KOPT-K1 (cell line): ENCODE data around the gene SRSF9.

Source experiments
- H3K27ac ChIP-seq: fragments of 200-600 bp; sonication (generic); 2 replicates; pipeline ENCODE4 v1.5.1; 2016; ENCODE audit warnings: antibody characterized with exemption, mild to moderate bottlenecking, low read depth, low read length; ENCODE audit not compliant: poor library complexity, severe bottlenecking
- H3K36me3 ChIP-seq: fragments of 200-600 bp; sonication (generic); 2 replicates; pipeline ENCODE4 v1.5.1; 2017; ENCODE audit warnings: antibody characterized with exemption, mild to moderate bottlenecking, low read length, moderate library complexity; ENCODE audit not compliant: insufficient read depth
- H3K9me3 ChIP-seq: fragments of 200-600 bp; sonication (generic); 2 replicates; pipeline ENCODE4 v1.5.1; 2017; ENCODE audit warnings: antibody characterized with exemption, low read length, mild to moderate bottlenecking; ENCODE audit not compliant: insufficient read depth, poor library complexity, severe bottlenecking

SRSF9 gene

DNA sequence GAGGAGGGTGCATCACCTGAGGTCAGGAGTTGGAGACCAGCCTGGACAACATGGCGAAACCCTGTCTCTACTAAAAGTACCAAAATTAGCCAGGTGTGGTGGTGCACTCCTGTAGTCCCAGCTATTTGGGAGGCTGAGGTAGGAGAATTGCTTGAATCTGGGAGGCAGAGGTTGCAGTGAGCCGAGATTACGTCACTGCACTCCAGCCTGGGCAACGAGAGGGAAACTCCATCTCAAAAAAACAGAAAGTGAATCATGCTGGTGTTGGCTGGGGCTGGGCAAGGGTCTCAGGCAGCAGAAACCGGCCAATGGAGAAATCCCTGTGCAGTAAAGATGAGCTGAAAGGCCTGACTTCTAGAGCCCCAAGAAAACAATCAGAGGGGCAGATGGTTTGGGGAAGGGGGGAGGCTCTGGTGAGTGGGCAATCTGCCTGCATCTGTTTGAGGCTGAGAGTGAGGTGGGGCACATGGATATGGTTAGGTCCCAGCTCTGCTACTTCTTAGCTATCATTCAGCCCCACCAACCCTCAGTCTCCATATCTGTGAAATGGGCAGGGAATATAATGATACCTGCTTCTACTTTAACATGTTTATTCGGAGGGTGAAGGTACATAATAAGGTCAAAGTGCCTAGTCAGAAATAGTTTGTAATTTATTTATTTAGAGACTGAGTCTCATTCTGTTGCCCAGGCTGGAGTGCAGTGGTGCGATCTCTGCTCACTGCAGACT lies 52.9 kb downstream of the SRSF9 start:
- H3K27ac ChIP-seq: no peak overlapping the region
- no peaks in the 10 kb centered on the region for H3K36me3 ChIP-seq
- H3K9me3 ChIP-seq: no peaks in the 10 kb centered on the region

GRCh38 chr12:120413901-120414695 lies 55.5 kb downstream of the SRSF9 start:
- H3K36me3 ChIP-seq: no peaks in the 10 kb centered on the region
- no peak overlapping the region for H3K27ac ChIP-seq
- H3K9me3 ChIP-seq: no peaks in the 10 kb centered on the region

GRCh38 chr12:120412421-120412820 lies 57.1 kb downstream of the SRSF9 start:
- H3K27ac ChIP-seq: no peak overlapping the region
- H3K9me3 ChIP-seq: no peaks in the 10 kb centered on the region
- H3K36me3 ChIP-seq: no peaks in the 10 kb centered on the region
